GM19043 (cell line): Measurements from ENCODE around the gene MSH5.

ENCODE experiments used
- ATAC-seq: cut with Tn5 transposase; IDR thresholded peaks from one replicate; pipeline ENCODE4 v1.9.1; 2021; ENCODE audit warnings: low read depth; ENCODE audit not compliant: unreplicated experiment

MSH5 gene

DNA sequence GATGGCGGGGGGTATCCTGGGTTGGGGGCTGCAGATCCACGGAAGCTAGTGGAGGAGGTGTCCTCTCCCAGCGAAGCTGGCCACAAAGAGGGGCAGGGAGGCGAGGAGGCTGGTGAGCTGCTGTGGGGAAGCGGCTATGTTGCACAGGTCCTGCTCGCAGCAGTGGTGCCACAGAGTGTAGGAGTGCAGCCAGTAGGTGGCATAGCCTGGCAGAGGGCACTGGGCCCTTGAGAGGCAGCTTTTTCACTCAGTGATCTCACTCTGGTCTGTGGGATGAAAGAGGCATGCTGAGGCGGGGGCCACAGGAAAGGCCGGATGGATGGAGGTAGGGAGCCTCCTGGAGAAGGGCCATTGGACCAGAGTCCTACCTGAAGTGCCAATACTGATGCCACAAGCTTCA is 27.5 kb upstream of the MSH5 start:
- no peak for ATAC-seq

DNA sequence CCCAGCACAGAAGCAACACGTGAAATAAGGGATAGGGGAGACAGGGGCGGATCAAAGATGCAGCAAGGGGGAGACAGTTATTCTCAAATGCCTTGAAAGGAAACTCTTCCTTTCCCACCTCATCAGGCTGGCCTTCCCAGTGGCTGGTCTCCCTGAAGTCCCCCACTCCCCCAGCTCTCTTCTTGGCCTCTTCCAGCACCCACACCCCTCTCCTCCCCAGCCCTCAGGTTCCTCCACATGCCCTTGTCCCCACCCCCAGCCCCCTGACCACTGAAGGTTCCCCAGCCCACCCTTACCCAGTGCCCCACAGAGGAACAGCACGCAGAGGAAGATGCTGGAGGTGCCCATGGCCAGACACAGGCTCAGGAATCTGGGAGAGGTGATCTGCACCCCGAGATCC is 26.3 kb upstream of the MSH5 start:
- no peak for ATAC-seq

DNA sequence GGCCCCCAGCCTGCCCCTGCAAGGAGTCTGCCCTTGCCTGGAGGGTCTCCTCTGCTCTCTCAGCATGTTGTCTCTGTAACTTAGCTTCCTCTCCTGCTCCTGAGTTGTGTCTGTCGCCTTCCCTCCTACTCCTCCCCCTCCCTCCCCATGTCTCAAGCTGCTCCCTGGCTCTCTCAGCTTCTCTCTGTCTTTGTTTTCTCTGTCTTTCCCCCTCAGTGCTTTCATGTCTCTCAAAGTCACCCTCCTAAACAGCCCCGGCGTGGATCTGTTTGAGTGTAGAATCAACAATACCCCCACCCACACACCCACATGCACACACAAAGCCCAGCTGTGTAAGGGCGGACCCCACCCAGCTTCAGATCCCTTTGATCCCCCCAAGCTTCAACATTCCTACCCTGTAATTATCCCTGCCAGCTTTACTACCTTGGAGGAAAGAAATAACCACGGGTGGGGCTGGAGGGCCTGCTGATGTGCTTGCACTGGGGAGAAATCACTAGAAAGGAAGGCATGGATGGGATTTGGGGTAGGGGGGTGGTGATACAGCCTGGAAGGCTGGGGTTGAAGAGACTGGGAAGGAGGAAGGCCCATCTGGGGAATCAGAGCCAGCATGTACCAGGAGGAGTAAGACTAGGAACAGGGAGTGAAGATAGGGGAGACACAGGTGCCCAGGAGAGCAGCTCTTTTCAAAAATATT is 25.7 kb upstream of the MSH5 start:
- no peak for ATAC-seq

DNA sequence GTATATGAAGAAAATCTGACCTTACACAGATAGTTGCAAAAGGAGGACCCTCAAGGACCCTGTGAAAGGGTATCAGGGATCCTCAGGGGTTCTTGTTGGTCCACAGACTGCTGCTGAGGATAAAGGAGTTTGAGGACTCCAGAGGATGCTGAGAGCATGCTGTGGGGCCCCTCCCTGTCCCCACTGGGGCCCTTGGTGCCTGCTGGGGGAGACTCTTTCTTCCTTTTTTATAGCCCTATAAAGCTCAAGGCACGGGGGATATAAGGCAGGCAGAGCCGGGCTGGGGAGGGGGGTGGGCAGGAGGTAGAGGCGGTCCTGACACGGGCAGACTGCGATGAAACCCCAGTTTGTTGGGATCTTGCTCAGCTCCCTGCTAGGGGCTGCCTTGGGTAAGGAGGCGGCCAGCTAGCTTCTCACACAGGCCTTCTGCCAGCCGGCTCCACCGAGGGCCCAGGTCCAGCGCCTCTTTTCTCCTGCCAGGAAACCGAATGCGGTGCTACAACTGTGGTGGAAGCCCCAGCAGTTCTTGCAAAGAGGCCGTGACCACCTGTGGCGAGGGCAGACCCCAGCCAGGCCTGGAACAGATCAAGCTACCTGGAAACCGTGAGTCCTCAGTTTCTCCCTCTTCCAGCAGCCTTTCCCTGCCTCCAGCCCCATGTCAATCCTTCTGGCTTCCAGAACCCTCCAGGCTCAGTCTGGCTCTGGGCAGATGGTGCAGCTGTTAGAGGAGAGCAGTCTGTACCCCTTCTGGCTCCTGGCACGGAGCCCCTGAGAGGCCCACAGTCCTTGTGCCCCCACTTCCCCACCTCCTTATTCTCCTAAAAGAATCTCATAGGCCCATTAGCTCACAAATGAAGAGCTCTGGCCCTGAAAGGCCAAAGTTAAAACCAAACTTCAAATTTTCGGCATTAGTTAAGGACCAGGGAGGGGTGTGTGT is 24.5 kb upstream of the MSH5 start, which contains the start of gene LY6G6D:
TSS of gene LY6G6D (plus strand) at position 327 of the 937 bp plus-strand sequence. CDS start at position 335, 8 bp downstream.
- ATAC-seq, result no peak

DNA sequence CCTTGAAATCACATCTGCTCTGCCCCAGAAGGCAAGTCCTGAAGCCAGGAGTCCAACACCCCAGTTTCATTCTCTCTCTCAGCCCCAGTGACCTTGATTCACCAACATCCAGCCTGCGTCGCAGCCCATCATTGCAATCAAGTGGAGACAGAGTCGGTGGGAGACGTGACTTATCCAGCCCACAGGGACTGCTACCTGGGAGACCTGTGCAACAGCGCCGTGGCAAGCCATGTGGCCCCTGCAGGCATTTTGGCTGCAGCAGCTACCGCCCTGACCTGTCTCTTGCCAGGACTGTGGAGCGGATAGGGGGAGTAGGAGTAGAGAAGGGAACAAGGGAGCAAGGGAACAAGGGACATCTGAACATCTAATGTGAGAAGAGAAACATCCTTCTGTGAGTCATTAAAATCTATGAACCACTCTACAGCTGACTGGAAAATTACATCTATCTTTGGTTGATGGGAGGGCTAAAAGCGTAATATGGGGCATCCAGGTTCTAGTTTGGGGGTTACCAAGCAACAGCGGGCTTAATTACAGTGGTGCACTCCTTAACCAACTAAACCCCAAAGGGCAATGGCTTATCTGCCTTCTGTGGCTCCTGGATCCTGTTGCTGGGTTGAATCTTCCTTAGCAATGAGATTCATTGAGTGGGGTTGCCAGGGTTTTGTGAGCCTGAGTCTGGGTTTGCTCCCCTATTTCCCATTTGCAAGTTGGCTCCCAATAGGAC is 22.1 kb upstream of the MSH5 start:
- ATAC-seq, result no peak

DNA sequence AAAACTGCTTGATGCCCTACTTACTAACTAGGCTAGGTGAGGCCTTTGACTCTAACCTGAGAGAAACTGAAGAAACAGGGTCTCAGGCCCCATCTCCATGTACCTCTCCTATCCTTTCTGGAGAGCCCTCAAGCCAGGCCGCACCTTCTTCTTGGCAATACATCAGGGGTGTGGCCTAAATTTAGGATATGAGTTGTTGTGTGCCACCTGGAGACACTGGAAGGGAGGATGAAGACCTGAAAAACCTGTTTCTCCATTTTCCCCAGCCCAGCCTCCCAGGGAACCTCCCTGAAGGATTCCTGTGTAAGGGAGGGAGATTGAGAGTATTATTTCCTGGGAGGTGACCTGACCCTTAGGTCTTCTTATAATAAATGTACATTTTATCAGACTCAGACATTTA is 21.5 kb upstream of the MSH5 start:
- ATAC-seq, result no peak

DNA sequence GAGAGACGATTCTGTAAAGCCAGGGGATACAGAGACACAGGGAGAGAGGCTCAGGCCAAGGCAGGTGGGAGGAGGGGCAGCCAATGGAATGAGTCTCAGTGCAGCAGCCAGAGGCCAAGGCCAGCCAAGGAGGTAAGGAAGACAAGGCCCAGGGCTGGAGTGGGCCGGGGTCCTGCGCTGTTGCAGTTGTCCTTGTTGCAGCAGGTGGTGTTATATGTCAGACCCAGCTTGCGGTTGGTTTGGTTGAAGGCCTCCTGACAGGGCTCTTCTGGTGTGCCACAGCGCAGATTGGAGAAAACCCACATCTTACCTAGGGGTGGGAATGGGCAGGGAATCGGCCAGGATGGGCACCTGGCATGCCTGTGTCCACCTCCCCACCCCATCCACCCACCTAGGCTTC is 20.8 kb upstream of the MSH5 start:
- ATAC-seq, result no peak

DNA sequence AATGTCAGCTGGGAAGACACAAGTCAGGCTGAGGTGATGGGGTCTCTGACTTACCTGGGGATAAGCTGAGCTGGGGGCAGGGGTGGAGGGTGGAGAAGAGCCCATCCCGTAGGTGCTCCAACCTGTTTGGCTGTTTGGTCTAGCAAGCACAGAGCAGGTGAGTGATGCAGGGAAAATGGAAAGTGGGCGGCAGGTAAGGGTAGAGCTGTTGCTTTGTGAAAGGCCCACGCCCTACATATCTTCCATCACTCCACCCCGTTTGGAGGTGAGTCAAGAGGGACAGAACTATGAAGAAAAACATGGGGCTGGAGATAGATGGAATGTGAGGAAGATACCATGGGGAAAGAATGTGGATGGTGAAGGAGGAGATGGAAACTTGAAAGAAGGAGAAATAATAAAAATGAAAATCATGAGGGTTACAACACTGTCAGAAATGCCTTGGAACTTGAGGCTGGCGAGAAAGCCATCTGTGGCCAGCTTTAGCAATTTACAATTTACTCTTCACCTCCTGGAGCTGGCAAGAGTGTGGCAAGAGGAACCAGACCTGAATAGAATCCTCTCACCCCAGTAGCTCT is 19.5 kb upstream of the MSH5 start:
- ATAC-seq, result no peak

DNA sequence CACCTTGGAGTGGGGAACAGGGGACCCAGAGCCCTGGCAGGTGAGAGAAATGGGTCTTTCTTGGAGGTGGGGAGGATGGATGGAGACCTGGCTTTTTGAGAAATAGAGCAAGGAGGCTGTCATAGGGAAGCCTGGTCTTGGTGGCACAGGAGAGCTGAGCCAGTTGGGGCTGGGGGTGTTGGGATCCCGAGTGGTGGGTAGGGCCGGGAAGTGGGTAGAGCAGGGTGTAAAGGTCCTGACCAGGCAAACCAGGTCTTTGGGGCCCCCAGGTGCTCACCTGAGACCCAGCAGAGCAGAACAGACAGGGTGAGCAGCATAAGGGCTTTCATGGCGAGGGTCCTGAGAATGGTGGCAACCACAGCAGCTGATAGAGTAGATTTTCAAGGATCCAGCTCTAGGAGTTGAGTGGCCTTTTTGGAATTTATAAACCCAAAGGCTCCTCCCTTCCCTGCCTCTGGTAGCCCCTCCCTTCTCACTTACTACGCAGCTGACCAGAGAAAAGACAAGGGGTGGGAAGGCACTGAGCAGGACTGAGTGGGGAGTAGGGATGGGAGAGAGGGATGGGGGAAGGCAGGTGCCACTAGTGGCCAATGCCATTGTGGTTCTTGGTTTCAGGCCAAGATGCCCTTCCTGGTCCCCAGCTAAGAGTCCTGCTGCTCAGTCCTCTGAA is 18.3 kb upstream of the MSH5 start, which contains the start of gene LY6G6C:
TSS of gene LY6G6C (minus strand) at position 396 of the 670 bp plus-strand sequence. CDS start at position 329, 67 bp downstream.
- no peak for ATAC-seq

DNA sequence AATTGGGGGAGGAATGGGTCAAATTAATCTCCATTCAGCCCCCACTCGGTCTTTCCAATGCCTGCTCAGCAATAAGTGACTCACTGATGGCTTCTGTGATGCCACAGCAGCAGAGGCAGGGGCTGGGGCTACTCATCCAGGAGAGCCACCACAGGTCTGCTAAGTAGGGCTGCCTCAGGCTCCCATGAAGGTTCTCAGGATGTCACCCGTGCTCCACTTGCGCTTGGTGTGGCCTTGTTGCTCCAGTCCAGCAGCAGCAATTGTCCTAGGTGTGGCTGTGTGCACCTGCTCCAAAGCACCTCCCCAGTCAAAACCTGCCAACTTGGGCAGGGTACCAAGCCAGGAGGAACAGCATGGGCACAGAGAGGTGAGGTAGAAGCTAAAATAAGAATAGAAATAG is 17.6 kb upstream of the MSH5 start:
- ATAC-seq, result no peak

DNA sequence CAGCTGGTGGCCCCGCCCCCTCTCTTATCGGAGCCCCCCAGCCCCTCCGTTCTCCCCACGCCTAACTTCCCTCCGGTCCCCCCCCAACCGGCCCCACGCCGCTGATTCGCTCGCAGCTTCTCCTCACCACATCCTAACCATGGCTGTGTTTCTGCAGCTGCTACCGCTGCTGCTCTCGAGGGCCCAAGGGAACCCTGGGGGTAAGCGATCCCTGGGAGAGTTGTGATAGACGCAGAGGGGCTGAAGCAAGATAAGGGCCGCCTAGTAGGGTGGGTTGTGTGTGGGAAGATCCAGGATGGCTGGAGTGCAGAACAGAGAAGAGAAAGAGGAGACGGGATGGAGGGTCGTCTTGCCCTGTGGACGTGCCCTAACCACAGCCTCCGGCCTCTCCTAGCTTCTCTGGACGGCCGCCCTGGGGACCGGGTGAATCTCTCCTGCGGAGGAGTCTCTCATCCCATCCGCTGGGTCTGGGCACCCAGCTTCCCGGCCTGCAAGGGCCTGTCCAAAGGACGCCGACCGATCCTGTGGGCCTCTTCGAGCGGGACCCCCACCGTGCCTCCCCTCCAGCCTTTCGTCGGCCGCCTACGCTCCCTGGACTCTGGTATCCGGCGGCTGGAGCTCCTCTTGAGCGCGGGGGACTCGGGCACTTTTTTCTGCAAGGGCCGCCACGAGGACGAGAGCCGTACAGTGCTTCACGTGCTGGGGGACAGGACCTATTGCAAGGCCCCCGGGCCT is 16.4 kb upstream of the MSH5 start, which contains the start of gene MPIG6B:
TSS of gene MPIG6B (plus strand) at position 129 of the 735 bp plus-strand sequence. CDS start at position 140, 11 bp downstream.
- ATAC-seq, result no peak

DNA sequence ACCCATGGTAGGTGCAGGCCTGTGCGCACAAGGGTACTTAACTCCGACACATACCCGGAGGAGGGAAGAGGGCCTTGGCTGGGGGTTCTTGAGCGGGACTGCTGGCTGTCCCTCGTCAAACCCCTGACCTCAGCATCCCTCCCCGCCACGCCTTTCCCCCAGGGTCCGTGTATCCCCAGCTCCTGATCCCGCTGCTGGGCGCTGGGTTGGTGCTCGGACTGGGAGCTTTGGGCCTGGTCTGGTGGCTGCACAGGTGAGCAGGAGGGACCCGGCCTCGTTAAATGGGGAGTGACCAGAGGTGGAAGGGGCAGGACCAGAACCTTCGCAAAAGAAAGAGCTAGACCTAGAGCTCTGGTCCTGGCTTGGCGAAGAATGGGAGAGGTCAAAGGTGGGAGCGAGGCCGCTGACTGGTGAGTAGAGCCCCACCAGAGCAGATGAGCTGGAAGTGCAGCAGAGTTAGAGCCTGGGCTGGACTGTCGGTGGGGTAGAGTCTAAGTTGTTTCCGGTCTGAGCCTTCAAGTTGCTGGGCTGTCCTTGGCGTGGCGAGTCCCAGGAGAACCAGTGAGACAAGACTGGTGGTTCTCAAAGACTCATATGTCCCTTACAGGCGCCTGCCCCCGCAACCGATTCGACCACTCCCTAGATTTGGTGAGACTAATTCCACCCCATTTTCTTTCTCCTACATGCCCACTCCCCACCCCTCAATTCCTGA is 15.7 kb upstream of the MSH5 start:
- ATAC-seq, result no peak

DNA sequence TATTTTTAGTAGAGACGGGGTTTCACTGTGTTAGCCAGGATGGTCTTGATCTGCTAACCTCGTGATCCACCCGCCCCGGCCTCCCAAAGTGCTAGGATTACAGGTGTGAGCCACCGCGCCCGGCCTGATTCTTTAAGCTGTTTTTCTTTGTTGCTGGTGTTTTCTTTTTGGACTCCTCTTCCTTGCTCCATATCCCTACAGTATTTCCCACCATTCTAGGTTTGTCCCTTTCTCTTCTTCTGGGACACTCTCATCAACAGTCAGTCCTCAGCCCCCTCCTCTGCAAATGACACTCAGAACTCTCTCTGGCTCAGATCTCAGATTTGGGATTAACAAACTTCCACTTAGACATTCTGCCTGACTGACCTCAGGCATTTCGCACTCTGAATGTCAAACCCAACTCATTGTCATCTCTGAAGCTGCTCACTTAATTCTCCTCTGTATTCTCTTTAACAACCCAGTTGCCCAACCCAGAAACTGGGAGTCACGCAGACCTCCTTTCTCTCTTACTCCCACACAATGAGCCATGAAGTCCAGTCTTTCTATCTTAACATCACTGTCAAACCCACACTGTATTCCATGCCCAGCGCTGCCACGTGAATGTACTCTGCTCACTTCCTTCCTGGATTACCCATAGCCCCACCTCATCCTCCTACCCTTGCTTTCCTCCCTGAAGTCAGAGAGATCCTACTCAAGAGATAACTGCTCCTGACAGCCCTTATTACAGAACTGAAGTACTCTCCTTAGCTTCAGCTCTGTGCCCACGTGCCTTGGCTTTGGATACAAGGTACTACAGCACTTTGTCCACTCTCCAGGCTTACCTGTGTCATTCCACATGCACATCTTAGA is 14.1 kb upstream of the MSH5 start:
- no peak for ATAC-seq

DNA sequence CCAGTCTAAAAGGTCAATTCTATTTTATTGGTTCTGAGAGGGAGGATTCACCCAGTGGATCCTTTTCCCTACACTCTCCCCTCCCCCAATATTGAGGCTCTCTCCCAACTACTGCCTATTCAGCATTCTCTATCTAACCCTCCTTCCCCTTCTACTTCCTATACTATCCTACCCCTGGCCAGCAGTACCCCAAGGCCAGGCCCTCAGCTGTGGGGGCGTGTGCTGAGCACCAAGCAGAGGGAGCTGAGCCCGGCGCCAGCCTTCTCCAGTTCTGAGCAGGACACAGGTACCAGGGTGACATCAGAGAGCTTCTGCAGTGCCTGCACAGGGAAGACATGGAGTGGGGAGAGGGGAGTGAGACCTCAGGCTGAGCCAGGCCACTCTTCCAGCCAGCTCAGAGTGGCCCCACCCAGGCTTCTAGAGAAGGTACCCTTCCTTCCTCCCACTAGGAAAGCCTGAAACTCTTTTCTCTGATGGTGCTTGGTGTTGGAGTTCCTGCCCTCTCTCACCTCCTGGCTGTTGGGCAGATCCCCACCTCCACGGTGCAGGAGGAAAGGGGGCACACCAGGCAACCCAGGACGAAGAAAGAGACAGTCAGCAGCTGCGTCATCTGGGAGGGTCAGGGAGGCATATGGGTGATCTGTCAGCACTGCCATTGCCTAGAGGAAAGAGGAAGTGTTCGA is 12.6 kb upstream of the MSH5 start:
- peak; percentile 65 for ATAC-seq

DNA sequence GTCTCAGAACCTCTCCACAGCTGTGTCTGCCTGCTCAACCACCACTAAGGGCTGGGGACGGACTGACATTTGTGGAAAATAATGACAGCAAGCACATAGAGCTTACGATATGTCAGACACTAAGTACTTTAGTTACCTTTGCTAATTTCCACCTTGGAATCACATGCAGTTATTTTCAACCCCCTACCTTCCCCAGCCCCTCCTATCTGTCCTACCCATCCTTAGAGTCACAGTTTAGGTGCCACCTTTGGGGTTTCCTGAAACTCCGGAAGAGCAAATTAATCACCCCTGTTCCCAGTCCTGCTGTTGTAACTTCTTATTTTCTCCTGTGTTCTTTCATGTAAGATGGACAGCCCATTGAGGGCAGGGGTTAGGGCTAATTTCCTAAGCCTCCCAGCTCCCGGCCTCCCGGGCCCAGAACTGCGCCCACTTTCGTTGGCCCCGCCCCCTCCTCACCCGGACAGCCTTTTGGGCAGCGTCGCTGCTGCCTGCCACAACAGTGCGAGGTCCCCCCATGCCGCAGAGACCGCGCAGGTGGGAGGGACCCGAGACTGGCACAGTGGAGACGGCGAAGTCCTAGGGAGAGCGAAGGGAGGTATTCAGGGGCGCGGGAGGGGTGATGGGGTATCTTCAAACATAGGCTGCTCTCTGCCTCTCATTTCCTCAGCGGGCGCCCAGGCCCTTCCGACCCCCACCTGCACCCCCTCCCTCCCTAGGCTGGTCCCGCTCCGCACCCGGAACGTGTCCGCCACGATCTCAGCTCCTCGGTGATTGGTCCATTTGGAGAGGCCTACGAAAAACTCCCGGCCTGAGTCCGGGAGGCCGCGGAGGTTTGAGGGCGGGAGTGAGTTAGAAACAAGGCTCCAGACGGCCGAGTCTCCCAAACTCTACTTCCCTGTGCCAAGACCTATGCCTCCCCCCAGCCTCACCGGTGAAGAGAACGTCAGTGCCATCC is 11.8 kb upstream of the MSH5 start:
- ATAC-seq, result no peak
